Activated T-cell treated with anti-CD3 and anti-CD28 coated beads for 48 hours (primary cell): ENCODE data around the gene RTTN.
"Not testable (repeated sequence)": the region's sequence is repeated elsewhere in the genome, so short reads cannot be mapped to it uniquely, and the experiment has no call there.

ENCODE experiments used
- DNase-seq: peaks from one replicate; pipeline ENCODE4 v3.0.0-alpha.2; 2020; ENCODE audit warnings: low read depth

RTTN gene

GRCh38 chr18:70154591-70155194 is 50.8 kb downstream of the RTTN start:
- DNase-seq, result no peak

DNA sequence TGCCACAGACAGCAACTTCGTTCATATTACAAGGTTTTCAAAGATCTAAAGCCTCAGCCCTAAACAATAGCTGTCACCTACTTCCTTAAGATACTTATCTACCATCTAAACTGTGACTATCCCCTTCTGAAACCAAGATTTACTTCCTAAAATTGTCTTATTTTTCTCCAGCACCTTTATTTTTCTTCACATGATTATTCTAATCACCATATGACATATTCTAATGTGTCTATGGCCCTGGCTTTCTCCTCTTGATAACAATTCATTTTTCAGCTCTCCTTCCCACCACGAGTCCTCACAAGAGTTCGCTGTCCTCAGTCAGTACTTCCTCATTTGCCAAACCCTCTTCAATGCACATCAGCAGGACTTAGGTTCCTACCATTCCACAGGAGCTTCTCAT is 53.9 kb downstream of the RTTN start:
- DNase-seq, result no peak

DNA sequence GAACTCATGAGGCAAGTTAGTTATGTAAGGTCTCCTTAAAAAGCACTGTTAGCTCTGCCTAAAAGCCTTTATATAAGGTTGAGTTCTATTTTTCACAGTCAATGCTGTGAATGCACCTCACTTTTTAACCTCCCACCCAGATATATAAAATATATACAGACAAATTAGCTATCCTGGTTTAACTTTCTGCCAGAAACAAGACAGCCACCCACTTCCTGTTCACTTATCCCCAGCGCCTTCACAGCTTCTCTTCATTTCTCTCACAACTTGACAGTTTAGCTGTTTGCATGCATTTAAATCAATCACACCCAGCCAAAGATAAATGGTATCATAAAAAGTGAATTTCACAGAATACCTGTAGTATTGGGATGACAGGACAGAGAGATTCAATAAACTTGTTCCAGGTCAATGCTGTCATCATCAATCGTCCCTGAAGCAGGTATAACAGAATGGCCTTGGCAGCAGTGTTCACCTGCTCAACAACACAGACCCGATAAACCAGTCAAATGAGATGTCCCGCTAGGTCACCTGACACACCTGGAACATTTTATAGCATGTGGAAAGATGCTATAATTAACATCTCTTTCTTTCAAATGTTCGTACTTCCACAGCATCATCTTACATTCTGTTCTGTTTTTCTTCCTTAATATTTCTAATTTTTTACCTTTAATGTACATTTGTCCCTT is 55.7 kb downstream of the RTTN start:
- no peak for DNase-seq

DNA sequence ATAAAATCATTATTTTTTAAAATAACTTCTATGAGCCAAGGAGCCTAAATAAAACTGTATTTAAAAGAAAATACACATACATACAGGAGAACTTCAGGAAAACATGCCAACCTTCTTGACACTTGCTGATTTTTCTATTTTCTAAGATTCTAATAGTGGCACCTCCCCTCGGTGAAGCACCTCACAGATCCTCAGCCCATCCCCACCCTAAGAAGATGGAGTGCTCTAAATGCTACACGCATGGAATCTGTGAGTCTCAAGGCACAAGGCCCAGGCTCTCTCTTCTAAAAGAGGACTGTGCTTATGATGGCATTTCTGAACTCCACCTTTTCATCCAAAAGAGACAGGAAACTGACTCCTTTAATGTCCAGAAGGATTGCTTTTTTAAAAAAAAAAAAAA is 56.3 kb downstream of the RTTN start:
- DNase-seq, result no peak

DNA sequence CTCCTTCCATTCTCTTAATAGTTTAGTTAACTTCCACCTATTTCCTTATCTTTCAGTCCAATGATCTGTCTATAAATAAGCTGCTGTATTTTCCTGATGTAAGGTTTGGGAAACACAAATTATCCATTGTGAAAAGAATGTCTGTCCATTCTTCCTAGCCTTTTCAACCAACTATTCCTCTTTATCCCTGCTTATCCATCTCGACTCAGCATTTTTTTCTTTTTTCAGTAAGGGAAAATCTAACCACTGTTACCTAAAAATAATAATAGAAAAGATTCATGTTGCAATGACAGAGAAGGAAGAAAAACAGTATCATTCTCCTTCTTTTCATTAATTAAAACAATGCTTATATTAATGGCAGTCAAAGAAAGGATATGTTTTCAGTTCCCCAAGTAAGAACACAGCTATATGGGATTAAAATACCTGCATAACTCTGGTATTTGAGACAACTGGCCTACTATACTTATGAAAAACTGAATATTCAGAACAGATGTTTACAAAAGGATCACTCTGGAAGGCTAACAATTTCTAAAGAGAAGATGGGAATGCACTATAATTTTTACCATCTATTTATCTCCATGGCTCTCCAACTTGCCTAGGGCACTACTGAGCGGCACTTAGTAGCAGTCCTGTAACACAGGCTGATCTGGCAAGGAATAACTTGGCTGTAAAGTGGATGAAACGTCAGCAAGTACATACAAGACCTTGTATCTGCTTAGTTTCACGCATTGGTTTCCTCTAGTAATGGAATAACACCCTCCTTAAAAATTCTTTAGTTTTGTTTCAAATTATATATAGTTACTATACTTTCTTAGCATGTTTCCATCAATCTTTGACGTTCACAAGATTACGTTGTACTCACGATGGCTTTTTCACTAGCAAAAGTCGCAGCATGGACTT is 57.2 kb downstream of the RTTN start:
- DNase-seq, result no peak

DNA sequence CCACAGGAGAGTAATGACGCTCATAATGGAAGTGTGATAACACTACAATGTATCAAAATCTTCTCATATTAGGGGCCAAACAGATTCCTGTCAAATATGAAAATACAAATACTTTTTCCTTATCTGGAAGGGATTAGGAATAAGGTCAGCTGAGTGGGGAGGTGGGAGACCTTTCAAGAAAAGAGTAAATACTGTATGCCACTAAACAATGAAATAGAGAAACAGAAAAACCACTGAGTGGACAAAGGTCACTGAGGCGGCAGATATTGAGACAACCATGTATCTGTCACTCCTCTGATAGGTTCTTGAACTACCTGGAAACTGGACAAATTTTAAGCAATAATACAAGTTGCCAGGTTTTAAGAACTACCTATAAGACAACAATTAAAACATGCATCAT is 59.3 kb downstream of the RTTN start:
- DNase-seq, result no peak

DNA sequence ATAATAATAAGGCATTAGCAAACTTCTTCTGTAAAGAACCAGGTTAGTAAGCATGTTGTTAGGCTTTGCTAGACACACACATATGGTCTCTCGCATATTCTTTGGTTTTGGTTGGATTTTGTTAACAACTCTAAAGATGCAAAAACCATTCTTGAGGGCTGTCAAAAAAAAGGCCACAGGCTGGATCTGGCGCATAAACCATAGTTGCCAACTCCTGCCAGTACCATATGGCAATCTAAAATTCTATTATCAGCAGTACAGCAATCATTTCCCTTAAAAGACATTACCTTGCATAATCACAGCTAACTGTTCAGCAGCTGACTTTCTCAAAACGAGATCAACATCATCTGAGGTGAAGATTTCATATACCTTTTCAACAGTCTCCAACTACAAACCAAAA is 63.5 kb downstream of the RTTN start:
- DNase-seq, result no peak

- DNase-seq, result no peak
Observed at GRCh38 chr18:70139138-70139537, 66.3 kb downstream of the RTTN start.

DNA sequence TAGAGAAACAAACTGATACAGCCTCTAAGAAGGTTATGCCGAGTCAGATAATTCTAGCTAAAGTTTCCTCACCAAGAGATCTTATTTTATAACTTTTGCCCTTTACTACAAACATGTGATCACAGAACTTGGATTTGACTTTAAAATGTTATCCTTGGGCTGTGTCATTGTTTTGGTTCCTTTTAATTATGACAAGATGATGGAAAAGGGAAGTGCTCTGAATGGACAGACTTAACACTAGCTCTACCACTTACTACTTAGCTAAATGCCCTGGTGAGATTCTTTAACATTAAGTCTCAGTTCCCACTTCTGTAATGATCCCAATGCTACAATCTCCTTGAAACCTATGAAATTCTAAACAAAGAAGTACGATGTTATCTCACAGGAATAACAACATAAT is 69.9 kb downstream of the RTTN start:
- no peak for DNase-seq

GRCh38 chr18:70132999-70133398 is 72.5 kb downstream of the RTTN start:
- DNase-seq, result no peak

DNA sequence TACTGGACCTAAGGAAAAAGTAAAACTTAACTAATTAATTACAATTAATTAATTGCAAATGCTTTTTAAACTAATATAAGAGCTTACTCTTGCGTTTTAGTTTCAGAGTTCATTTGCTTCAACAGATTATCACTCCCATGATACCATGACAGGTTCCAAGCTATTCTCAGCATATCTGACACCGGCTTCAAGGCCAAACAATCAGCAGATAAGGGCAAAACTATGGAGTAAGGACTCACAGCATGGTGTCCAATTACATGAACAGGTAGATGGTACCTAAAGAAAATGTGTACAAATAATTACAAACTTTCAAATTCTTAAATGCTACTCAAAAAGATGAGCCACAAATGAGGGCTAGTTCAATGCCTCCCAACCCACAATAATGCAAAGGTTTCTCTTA is 77.2 kb downstream of the RTTN start:
- DNase-seq, result no peak

- DNase-seq, result no peak
Observed at GRCh38 chr18:70127359-70127758, 78.1 kb downstream of the RTTN start.

GRCh38 chr18:70126832-70127231 is 78.7 kb downstream of the RTTN start:
- DNase-seq, result no peak

DNA sequence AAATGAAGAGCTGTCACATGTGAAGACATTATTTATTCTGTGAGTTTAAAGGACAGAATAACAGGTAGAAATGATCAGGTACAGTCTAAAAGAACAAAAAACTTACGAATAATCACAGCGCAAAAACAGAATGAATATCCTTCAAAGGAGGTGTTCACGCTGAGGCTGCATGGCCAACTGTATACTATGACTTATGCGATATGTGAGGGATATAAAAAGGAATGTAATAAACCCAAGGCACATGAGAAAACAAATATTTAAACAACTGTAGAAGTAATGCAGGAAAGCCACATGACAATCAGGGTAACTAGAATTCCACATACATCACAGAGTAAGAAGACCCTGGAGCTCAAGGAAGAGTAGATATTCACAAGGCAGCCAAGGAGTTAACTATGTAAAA is 81.3 kb downstream of the RTTN start:
- DNase-seq, result no peak

- no peak for DNase-seq
Observed at GRCh38 chr18:70121842-70122241, 83.6 kb downstream of the RTTN start.

DNA sequence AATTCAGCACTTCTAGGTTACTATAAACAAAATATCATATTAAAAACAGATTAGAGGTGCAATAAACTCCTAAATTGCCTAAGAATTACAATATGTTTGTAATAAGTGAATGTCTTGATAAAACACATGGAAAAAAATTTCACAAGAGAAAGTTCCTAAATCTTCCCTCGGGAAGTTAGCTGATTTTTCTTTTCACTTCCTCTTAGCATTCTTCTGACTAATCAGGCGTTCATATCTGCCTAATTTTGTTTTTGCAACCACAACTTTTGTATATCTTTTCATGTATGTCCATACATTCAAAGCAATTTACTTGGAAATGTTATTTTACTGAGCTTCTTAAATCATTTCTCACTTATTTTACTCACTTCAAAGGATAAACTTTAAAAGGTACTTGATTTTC is 88.5 kb downstream of the RTTN start:
- DNase-seq, result no peak

DNA sequence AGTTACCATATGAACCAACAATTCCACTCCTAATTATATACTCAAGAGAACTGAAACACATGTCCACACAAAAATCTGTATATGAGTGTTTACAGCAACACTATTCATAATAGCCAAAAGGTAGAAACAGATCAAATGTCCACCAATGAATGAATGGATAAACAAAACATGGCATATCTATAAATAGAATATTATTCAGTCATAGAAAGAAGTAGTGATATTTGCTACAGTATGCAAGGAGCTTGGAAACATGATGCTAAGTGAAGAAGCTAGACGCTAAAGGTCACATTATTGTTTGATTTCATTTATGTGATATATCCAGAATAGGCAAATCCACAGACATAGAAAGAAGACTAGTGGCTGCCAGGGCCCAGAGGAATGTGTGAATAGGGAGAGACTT is 92.0 kb downstream of the RTTN start:
- no peak for DNase-seq

DNA sequence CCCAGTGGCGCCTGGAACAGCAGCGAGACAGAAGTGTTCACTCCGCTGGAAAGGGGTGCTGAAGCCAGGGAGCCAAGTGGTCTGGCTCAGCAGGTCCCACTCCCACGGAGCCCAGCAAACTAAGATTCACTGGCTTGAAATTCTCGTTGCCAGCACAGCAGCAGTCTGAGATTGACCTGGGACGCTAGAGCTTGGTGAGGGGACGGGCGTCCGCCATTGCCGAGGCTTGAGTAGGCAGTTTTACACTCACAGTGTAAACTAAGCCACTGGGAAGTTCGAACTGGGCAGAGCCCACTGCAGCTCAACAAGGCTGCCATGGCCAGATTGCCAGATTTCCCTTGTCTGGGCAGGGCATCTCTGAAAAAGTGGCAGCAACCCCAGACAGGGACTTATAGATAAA is 94.8 kb downstream of the RTTN start:
- no peak for DNase-seq

DNA sequence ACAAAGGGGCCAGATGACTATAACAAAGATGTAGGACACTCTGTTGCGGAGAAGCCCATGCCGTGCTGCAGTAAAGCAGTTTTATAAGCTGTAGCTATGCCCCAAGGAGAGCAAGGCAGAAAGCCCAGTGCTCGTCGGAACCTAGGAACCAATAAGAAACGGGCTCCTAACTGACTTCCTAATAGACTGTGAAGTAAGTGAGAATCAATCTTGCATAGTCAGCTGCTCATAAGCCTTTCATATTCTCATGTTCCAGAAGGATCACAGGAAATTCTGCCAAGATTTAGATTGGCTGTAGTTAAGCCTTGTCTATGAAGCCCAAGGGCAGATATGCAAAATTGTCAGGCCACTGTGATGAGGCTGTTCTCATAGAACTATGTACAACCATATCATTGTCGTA is 98.4 kb downstream of the RTTN start:
- no peak for DNase-seq

- not testable (repeated sequence) for DNase-seq
Observed at GRCh38 chr18:70102854-70103253, 102.6 kb downstream of the RTTN start.

GRCh38 chr18:70089858-70090257 is 115.6 kb downstream of the RTTN start:
- DNase-seq, result no peak

DNA sequence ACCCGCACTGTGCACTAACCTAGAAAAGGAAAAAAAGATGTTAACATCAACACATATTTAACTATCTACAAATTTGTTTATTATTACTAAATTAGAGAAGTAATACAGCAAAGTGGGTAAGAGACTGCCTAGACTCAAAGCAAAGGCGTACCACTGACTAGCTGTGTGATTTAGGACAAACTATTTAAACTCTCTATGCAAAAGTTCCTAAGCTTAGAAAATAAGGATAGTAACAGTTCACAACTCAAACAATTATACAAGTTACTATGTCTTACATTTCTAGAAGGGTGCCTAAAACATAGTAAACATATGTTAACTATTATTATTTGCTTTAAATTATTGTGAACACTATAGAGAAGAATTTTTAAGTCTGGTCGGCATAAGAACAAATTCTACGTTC is 119.4 kb downstream of the RTTN start:
- DNase-seq, result no peak

DNA sequence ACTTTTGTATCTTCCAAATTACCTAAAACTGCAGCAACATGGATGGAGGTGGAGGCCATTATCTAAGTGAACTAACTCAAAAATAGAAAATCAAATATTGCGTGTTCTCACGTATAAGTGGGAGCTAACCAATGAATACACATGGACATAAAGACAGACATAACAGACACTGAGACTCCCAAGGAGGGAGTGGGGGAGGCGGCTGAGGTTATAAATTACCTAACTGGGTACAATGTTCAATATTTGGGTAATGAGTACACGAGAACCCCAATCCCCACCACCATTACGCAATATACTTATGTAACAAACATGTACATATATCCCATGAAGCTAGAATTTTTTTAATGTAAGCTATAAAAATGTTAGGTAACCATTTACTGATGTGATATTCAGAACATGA is 119.8 kb downstream of the RTTN start:
- no peak for DNase-seq
